ENCODE data around the gene PNPLA7.

PNPLA7 gene

DNA sequence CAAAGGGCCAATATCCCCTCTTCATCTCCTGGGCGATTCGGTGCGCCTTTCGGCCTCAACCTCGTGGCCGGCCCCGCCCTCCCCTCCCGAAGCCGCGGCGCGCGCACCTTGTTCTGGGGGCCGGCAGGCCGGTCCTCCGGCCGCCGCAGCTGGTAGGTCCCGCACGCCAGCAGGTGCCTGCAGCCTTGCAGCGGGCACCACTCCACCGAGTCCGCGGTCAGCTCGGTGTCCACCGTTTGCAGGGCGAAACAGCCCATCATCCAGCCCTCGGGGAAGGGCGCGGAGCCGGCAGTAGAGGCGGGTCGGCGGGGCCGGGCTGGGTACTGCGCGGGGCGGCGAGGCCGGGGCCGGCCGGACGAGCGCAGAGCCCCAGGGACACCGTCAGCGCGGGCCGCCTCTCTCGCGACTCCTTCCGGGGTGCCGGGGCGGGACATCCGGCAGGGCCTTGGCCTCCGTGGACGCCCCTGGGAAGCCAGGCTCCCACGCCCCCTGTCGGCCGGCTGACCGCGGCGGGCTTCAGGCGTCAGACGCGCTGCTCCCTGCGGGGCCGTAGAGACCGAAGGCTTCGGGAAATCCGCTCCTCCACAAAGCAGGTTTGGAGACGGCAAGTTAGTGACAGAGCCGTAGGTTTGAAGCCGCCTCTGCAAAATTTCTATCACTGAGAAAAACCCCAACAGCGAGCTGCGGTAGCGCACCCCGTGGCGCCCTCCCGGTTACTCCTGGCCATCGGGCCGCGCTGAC lies 28.5 kb upstream of the PNPLA7 start, which contains the start of gene DPH7 (continued):
- TF ChIP-seq ZSCAN16 (tag by site-specific recombination; IDR thresholded peaks at IDR 0.05) (peak; percentile 12; the same call in 1 of the 2 replicates), ZNF335 (tag by site-specific recombination; conservative IDR thresholded peaks at IDR 0.05) (peak; percentile 84), SP2 (tag by site-specific recombination; IDR thresholded peaks at IDR 0.05) (peak; percentile 82), ZNF830 (tag by site-specific recombination; IDR thresholded peaks at IDR 0.05; ENCODE audit: low read depth) (no peak), SP3 (tag by site-specific recombination; IDR thresholded peaks at IDR 0.05) (peak; percentile 70), ZFP37 (tag by site-specific recombination; IDR thresholded peaks at IDR 0.05) (no peak), KLF16 (tag by site-specific recombination; IDR thresholded peaks at IDR 0.05) (peak; percentile 41; the same call in 1 of the 2 replicates), ZNF501 (tag by site-specific recombination; IDR thresholded peaks at IDR 0.05) (peak; percentile 86; the same call in 1 of the 2 replicates), ZNF394 (tag by site-specific recombination; IDR thresholded peaks at IDR 0.05; ENCODE audit: borderline replicate concordance) (peak; percentile 54; the same call in 1 of the 2 replicates), ZNF10 (tag by site-specific recombination; IDR thresholded peaks at IDR 0.05) (peak; percentile 52; the same call in 1 of the 2 replicates), ZNF132 (tag by site-specific recombination; IDR thresholded peaks at IDR 0.05; ENCODE audit: borderline replicate concordance) (no peak), ZBTB7A (tag by site-specific recombination; IDR thresholded peaks at IDR 0.05; ENCODE audit: low read depth) (peak; percentile 35; the same call in 1 of the 2 replicates), ZNF843 (tag by site-specific recombination; IDR thresholded peaks at IDR 0.05) (0 out of 2 replicates have a peak, but pooled peaks have one; percentile 22), ZBTB17 (tag by site-specific recombination; IDR thresholded peaks at IDR 0.05) (peak; percentile 47; the same call in 1 of the 2 replicates), ZBTB8A (tag by site-specific recombination; IDR thresholded peaks at IDR 0.05) (peak; percentile 74), ZNF623 (tag by site-specific recombination; IDR thresholded peaks at IDR 0.05) (no peak), ZNF747 (tag by site-specific recombination; IDR thresholded peaks at IDR 0.05) (no peak), BCL11B (tag by site-specific recombination; IDR thresholded peaks at IDR 0.05; ENCODE audit: low read depth) (peak; percentile 59; the same call in 1 of the 2 replicates)
- TF ChIP-seq, protein P1, sequence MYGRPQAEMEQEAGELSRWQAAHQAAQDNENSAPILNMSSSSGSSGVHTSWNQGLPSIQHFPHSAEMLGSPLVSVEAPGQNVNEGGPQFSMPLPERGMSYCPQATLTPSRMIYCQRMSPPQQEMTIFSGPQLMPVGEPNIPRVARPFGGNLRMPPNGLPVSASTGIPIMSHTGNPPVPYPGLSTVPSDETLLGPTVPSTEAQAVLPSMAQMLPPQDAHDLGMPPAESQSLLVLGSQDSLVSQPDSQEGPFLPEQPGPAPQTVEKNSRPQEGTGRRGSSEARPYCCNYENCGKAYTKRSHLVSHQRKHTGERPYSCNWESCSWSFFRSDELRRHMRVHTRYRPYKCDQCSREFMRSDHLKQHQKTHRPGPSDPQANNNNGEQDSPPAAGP (tag by site-specific recombination; IDR thresholded peaks at IDR 0.05) = peak; percentile 50; the same call in 1 of the 2 replicates
- TF ChIP-seq, protein P2, sequence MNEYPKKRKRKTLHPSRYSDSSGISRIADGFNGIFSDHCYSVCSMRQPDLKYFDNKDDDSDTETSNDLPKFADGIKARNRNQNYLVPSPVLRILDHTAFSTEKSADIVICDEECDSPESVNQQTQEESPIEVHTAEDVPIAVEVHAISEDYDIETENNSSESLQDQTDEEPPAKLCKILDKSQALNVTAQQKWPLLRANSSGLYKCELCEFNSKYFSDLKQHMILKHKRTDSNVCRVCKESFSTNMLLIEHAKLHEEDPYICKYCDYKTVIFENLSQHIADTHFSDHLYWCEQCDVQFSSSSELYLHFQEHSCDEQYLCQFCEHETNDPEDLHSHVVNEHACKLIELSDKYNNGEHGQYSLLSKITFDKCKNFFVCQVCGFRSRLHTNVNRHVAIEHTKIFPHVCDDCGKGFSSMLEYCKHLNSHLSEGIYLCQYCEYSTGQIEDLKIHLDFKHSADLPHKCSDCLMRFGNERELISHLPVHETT (tag by site-specific recombination; IDR thresholded peaks at IDR 0.05) = peak; percentile 18; the same call in 1 of the 2 replicates
- TF ChIP-seq, protein P3, sequence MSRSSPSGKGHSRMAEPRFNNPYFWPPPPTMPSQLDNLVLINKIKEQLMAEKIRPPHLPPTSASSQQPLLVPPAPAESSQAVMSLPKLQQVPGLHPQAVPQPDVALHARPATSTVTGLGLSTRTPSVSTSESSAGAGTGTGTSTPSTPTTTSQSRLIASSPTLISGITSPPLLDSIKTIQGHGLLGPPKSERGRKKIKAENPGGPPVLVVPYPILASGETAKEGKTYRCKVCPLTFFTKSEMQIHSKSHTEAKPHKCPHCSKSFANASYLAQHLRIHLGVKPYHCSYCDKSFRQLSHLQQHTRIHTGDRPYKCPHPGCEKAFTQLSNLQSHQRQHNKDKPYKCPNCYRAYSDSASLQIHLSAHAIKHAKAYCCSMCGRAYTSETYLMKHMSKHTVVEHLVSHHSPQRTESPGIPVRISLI (tag by site-specific recombination; IDR thresholded peaks at IDR 0.05) = no peak
- TF ChIP-seq, protein P4, sequence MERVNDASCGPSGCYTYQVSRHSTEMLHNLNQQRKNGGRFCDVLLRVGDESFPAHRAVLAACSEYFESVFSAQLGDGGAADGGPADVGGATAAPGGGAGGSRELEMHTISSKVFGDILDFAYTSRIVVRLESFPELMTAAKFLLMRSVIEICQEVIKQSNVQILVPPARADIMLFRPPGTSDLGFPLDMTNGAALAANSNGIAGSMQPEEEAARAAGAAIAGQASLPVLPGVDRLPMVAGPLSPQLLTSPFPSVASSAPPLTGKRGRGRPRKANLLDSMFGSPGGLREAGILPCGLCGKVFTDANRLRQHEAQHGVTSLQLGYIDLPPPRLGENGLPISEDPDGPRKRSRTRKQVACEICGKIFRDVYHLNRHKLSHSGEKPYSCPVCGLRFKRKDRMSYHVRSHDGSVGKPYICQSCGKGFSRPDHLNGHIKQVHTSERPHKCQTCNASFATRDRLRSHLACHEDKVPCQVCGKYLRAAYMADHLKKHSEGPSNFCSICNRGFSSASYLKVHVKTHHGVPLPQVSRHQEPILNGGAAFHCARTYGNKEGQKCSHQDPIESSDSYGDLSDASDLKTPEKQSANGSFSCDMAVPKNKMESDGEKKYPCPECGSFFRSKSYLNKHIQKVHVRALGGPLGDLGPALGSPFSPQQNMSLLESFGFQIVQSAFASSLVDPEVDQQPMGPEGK (tag by site-specific recombination; IDR thresholded peaks at IDR 0.05) = peak; percentile 63

Data from HEK293 (cell line).